Stimulated activated naive CD4-positive, alpha-beta T cell (primary cell): ENCODE results near the gene RGS3.
"Not testable (repeated sequence)": the region's sequence is repeated elsewhere in the genome, so short reads cannot be mapped to it uniquely, and the experiment has no call there.

Experiments
- DNase-seq, 6 experiments: peaks; one replicate each; lab custom pipeline; 2025; lab: John Stamatoyannopoulos, UW

RGS3 gene

DNA sequence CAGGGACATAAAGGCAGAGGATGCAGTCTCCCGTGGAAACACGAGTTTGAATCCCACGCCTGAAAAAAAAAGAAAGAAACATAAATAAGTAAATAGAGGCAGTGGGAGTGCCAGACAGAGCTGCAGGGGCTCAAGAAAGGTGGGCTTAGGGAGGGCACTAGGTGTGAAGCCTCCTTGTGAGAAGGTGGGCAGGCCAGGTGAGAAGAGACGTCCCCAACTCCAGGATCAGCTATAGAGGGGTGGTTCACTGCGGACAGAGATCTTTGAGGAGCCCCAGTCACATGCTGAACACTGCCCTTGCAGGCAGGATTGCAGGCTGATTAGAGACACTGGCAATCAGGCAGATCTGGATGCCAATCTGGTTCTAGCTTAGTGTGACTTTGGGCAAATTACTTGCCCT lies 172.1 kb downstream of the RGS3 start:
- no peak for DNase-seq

DNA sequence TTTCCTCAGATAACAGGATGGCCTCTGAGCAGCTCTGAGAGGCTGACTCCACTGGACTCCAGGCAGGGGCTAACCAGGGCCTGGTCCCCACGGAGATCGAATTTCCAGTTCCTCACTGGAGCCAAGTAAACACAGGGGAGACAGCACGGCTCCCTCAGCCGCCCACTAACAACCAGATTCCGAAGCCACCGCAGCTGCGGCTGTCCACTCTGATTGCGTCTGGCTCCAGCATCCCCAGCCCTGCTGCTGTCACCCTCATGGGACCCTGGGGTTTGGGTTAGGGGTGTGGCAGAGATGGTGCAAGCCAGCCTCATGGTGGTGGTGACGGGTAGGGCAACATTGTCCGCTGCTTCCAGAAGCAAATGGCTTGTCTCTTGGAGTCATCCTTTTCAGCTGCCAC lies 172.6 kb downstream of the RGS3 start:
- no peak for DNase-seq

DNA sequence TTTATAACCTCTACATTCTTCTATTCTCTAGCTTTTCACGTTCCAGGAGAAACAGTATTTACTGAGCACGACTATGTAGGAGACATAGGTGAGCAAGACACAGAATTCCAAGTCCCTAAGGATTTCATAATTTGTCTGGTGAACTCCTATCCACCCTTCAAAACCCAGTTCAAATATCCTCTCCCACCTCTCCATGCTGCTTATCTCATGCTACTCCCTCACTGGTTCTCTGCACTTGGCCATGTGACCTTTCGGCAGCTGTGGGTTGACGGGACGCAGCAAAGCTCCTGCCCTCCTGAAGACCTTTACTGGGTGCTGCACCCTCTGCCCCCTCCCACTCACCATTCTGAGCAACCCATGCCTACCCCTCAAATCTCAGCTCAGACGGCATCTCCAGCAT lies 173.2 kb downstream of the RGS3 start:
- no peak for DNase-seq

DNA sequence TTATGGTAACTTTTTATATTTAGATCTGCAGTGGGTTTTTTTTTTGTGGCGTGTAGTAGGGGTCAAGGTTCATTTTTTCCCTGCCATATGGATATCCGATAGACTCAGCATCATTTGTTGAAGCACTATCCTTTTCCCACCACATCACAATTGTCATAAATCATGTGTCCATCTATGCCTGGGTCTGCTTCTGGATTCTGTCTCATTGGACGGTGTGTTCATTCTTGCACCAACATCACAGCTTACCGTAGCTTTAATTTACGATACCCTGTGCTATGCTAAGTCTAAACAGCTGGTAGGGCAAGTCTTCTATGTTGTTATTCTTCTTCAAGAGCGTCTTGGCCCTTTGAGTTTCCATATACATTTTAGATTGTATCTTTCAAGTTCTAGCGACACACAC lies 175.0 kb downstream of the RGS3 start:
- DNase-seq = no peak

DNA sequence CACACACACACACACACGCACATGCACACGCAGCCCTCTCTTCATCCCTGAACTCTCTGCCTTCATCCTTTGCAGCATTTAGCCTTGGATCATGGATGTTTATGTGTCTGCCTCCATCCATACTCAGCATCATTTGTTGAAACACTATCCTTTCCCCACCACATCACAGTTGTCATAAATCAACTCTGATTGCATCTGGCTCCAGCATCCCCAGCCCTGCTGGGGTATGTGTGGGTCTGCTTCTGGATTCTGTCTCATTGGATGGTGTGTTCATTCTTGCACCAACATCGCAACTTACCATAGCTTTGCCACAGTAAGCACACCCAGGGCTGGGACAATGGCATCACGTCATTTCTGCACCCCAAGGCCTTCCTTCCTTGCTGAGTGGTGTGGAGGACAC lies 175.4 kb downstream of the RGS3 start:
- DNase-seq = no peak

DNA sequence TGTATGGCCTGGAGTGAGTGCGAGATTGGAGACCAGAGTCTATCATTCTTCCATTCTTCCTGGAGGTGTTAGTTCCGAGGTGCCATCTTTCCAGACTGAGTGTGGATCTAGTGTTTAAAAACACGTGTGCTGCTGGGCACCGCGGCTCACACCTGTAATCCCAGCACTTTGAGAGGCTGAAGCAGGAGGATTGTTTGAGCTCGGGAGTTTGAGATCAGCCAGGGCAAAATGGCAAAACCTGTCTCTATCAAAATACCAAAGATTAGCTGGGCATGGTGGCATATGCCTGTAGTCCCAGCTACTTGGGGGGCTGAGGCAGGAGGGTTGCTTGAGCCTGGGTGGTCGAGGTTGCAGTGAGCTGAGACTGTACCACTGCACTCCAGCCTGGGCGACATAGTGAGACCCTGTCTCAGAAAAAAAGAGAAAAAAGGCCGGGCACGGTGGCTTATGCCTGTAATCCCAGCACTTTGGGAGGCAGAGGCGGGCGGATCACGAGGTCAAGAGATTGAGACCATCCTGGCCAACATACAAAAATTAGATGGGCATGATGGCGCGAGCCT lies 176.0 kb downstream of the RGS3 start:
- not testable (repeated sequence) for DNase-seq

DNA sequence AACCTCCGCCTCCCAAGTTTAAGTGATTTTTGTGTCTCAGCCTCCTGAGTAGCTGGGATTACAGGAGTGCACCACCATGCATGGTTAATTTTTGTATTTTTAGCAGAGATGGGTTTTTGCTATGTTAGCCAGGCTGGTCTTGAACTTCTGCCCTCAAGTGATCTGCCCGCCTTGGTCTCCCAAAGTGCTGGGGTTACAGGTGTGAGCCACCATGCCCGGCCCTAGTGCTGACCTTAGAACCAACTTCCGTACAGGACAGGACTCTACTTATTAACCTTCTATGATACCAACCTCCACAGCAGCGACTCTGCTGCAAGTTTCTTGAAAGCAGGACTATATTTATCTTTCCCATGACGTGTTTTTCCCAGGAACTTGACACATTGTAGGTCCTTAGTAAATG lies 176.9 kb downstream of the RGS3 start:
- no peak for DNase-seq

DNA sequence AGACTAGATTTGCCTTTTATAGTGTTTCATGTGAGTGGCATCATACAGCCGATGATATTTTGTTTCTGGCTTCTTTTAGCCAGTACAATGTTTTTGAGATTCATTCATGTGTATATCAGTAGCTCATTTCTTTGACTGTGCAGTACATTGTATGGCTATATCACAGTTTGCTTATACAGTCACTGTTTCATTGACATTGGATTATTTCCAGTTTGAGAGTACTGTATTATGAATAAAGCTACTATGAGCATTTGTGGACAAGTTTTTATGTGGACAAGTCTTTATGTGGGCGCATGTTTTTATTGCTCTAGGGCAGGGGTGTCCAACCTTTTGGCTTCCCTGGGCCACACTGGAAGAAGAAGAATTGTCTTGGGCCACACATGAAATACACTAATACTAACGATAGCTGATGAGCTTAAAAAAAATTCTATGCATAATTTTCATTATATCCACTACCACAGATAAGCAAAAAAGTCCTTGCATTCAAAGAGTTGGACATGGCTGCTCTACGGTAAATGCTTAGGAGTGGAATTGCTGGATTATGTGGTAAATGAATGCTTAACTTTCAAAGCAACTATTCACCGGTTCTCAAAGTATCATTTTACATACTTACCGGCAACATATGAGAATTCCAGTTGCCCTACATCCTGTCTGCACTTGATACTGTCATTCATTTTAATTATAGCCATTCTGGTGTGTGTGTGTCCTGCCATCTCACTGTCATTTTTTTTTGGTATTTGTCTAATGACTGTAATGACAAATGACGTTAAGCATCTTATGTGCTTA lies 177.8 kb downstream of the RGS3 start:
- DNase-seq = no peak

DNA sequence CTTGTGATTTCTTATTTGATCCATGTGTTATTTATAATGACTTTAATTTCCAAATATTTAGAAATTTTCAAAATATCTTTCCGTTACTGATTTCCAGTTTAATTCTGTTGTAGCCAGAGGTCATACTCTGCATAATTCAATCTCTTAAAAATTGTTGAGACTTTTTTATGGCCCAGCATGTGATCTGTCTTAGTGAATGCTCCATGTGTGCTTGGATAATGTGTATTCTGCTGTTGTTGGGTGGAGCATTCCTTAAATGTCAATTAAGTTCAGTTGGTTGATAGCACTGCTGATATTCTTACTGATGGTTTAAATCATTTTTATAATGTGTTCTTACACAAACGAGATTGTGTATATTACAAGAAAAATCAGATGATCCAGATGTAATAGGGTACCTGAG lies 180.8 kb downstream of the RGS3 start:
- no peak for DNase-seq

DNA sequence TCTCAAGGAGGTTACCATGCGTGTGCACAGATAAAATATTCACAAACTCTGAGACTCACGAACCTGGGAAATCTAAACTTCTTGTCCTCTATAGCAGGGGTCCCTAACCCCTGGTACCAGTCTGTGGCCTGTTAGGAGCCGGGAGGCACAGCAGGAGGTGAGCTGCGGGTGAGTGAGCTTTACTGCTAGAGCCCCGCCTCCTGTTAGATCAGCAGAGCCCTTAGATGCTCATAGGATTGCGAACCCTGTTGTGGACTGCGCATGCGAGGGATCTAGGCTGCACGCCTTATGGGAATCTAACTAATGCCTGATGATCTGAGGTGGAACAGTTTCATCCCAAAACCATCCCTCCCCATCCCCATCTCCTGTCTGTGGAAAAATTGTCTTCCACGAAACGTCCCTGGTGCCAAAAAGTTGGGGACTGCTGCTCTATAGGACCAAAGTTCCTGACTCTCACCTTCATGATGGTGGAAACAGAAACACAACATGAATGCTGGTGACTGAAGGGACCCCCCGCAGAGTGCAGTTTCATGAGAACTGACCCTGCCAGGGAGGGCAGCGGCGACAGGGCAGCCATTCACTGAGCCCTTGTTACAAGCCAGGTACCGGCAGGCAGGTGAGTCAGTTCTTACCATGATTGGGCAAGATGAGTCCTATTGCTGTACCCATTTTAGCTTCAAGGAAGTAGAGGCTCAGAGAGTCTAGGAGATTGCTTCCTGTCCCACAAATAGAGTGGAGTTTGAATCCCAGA lies 181.9 kb downstream of the RGS3 start:
- no peak for DNase-seq

DNA sequence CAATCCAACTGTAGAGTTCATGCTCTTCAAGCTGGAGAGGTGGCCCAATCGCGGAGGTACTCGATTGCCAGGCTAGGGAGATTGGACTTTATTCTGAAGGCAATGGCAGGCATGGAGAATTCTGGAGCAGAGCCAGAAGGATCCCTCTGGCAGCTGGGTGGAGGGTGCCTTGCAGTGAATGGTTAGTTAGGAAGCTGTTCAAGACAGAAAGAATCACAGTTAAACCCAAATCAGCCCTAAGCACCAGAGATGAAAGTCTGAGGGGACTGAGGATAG lies 182.4 kb downstream of the RGS3 start:
- DNase-seq = no peak

DNA sequence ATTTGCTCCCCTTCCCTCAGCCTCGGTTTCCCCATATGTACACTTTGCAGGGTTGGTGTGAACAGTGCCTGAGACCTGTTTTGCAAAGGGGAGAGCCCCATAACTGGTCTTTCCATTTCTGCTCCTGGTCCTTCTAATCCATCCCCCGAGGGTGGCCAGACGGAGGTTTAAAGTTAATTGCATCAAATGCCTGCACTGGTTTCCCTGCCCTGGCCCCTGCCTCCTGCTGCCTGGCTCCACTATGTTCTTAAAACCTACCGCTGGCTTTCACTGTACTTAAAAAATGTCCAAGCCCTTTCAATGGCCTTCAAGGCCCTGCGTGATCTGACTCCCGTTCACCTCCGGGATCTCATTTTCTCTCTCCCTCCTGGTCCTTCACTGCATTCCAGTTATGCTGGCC lies 183.0 kb downstream of the RGS3 start:
- DNase-seq = no peak
